Stomach (tissue), 9 donors: Measurements from ENCODE around the gene FAM187B. TPM values are rescaled to one million over a fixed set of nuclear protein-coding genes. Genes with fewer than 3 reads are reported as not detected.
A peak's percentile ranks its signal among the peaks of the same experiment; 100 is the strongest.

Experiments
- DNase-seq, 2 donors: peaks; one replicate each; pipeline versions ENCODE4 v3.0.0 to v3.0.0-alpha.2; 2013 to 2019
- H3K27ac ChIP-seq, 5 donors: fragments of 200-600 bp in 4 of 5; sonication (generic) in 4 of 5; one replicate each; pipeline ENCODE4 v1.5.1; 2013 to 2019; ENCODE audit warnings: mild to moderate bottlenecking in 1 of 5, moderate library complexity in 1 of 5
- H3K27me3 ChIP-seq, 3 donors: fragments of 200-600 bp; sonication (generic); one replicate each; pipeline ENCODE4 v1.5.1; 2017 to 2019; ENCODE audit warnings: mixed run types in 1 of 3
- H3K36me3 ChIP-seq, 4 donors: fragments of 200-600 bp; sonication (generic); 1 replicate in 3 of 4; 2 replicates in 1 of 4; pipeline ENCODE4 v1.5.1; 2016 to 2019
- H3K4me1 ChIP-seq, 4 donors: fragments of 200-600 bp; sonication (generic); one replicate each; pipeline ENCODE4 v1.5.1; 2016 to 2019
- H3K4me3 ChIP-seq, 4 donors: fragments of 200-600 bp; sonication (generic) in 3 of 4; one replicate each; pipeline ENCODE4 v1.5.1; 2016 to 2019; ENCODE audit warnings: mild to moderate bottlenecking in 1 of 4
- H3K9me3 ChIP-seq, 4 donors: fragments of 200-600 bp; sonication (generic); one replicate each; pipeline ENCODE4 v1.5.1; 2016 to 2019
- EP300 ChIP-seq: sonication (generic); formaldehyde crosslinking; IDR thresholded peaks from one replicate; pipeline ENCODE4 v1.6.1; 2017; ENCODE audit warnings: antibody characterized with exemption
- POLR2A ChIP-seq, 4 donors: fragments of 450-650 bp; IDR thresholded peaks; one replicate each; pipeline ENCODE4 v1.6.1; 2016; ENCODE audit warnings: antibody characterized with exemption in 4 of 4, control low read depth in 2 of 4, mild to moderate bottlenecking in 1 of 4, moderate library complexity in 1 of 4
- POLR2AphosphoS5 ChIP-seq, 3 donors: sonication (generic); formaldehyde crosslinking; IDR thresholded peaks; one replicate each; pipeline ENCODE4 v1.6.1; 2016; ENCODE audit warnings: antibody characterized with exemption in 3 of 3
- WGBS, 5 donors: extraction: QIAGEN DNeasy Blood & Tissue Kit in 3 of 5; methylation state at CpG; one replicate each; pipeline versions ENCODE4 v1.1.5 to v1.1.7; 2013 to 2018; 5-methylcytosine and 5-hydroxymethylcytosine counted together
- intact Hi-C: fragments of 100-400 bp; cut with DNase I; formaldehyde crosslinking; loops from one replicate; pipeline ENCODE4 v1.15.1; 2023; ENCODE audit warnings: low total_unique reads
- polyA plus RNA-seq, 3 donors: library from polyadenylated mRNA; stranded (reverse); fragments of 200-250 nt; gene quantifications; one replicate each; pipeline ENCODE4 v1.2.3, GENCODE V29; 2013
- total RNA-seq, 5 donors: library from RNA; depleted of rRNA; stranded (reverse); fragments of >200 nt; gene quantifications; one replicate each; pipeline versions ENCODE4 v1.1.0 to v1.2.3, GENCODE V29; 2014 to 2016
- TF ChIP-seq, protein P1 (sequence below), 7 experiments: fragments of 450-650 bp in 4 of 7; fragments of 200-600 bp in 3 of 7; sonication (generic) in 3 of 7; IDR thresholded peaks; one replicate each; pipeline ENCODE4 v1.5.1; 2016 to 2019; ENCODE audit warnings: antibody characterized with exemption in 7 of 7, control low read depth in 2 of 7, mild to moderate bottlenecking in 1 of 7
- donor health status: healthy with polysubstance abuse.
- donor health status: Bipolar disorder and iron deficiency.
- donor health status: healthy.

The FAM187B gene
- total and polyA plus RNA-seq, 8 donors, result 0.25 TPM; not detected in 7

GRCh38 chr19:35236638-35237400 is 8.3 kb upstream of the FAM187B start:
- H3K4me1 ChIP-seq, result no peaks in the 10 kb centered on the region
- H3K4me3 ChIP-seq, result no peak overlapping the region
- no peak for TF ChIP-seq POLR2AphosphoS5 (IDR thresholded peaks at IDR 0.05)
- TF ChIP-seq, protein P1, sequence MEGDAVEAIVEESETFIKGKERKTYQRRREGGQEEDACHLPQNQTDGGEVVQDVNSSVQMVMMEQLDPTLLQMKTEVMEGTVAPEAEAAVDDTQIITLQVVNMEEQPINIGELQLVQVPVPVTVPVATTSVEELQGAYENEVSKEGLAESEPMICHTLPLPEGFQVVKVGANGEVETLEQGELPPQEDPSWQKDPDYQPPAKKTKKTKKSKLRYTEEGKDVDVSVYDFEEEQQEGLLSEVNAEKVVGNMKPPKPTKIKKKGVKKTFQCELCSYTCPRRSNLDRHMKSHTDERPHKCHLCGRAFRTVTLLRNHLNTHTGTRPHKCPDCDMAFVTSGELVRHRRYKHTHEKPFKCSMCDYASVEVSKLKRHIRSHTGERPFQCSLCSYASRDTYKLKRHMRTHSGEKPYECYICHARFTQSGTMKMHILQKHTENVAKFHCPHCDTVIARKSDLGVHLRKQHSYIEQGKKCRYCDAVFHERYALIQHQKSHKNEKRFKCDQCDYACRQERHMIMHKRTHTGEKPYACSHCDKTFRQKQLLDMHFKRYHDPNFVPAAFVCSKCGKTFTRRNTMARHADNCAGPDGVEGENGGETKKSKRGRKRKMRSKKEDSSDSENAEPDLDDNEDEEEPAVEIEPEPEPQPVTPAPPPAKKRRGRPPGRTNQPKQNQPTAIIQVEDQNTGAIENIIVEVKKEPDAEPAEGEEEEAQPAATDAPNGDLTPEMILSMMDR (IDR thresholded peaks at IDR 0.05), result peak in 2 of 7 experiments; percentile 16 to 34
- no peak for TF ChIP-seq POLR2A (IDR thresholded peaks at IDR 0.05)
- no peaks in the 10 kb centered on the region for H3K27me3 ChIP-seq
- DNase-seq, result no peak
- WGBS, 5 donors, result 76 to 79% (median 77%) methylated on average over 6 of the region's 6 CpGs
- no peaks in the 10 kb centered on the region for H3K9me3 ChIP-seq
- H3K27ac ChIP-seq, result no peak overlapping the region
- H3K36me3 ChIP-seq, result no peaks in the 10 kb centered on the region
- intact Hi-C loops, result no loop called here

DNA sequence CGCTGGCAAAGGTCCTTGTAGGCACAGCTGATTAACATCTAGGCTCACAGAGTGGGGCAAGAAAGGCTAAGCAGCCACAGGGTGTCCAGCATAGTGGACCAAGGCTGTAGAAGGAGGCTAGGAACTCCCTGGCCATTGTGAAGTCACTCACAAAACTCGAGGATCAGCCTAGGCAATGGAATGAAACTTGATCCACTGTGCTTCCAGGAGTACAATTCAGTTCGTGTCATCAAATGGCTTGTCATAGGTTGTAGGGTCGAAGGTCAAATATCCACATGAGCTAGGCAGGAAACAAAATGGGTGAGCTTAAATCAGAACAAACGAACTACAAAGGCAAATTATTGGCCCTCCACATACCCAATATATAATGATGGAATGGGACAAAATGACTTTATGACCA is 4.4 kb upstream of the FAM187B start:
- 64 to 69% (median 66%) methylated on average over 5 of the region's 5 CpGs for WGBS, 5 donors
- no peaks in the 10 kb centered on the region for H3K36me3 ChIP-seq
- no peak overlapping the region for H3K27ac ChIP-seq
- no peak for TF ChIP-seq POLR2AphosphoS5 (IDR thresholded peaks at IDR 0.05)
- no peak for TF ChIP-seq EP300
- TF ChIP-seq, protein P1 (IDR thresholded peaks at IDR 0.05), result no peak
- TF ChIP-seq POLR2A (IDR thresholded peaks at IDR 0.05), result no peak
- H3K9me3 ChIP-seq, result no peaks in the 10 kb centered on the region
- no peaks in the 10 kb centered on the region for H3K4me1 ChIP-seq
- intact Hi-C loops, result no loop called here
- no peaks in the 10 kb centered on the region for H3K27me3 ChIP-seq
- H3K4me3 ChIP-seq, result no peak overlapping the region
- DNase-seq, result no peak

- TF ChIP-seq POLR2A (IDR thresholded peaks at IDR 0.05), result no peak
- TF ChIP-seq, protein P1 (IDR thresholded peaks at IDR 0.05), result no peak
- TF ChIP-seq EP300, result no peak
- TF ChIP-seq POLR2AphosphoS5 (IDR thresholded peaks at IDR 0.05), result no peak
- WGBS, 5 donors, result 84 to 91% (median 90%) methylated on average over 14 of the region's 14 CpGs
- H3K27me3 ChIP-seq, result no peaks in the 10 kb centered on the region
- H3K36me3 ChIP-seq, result no peaks in the 10 kb centered on the region
- H3K4me1 ChIP-seq, result no peaks in the 10 kb centered on the region
- H3K4me3 ChIP-seq, result no peak overlapping the region
- DNase-seq, result no peak
- H3K9me3 ChIP-seq, result no peaks in the 10 kb centered on the region
- no peak overlapping the region for H3K27ac ChIP-seq
- intact Hi-C loops, result no loop called here
These were observed 3.6 kb upstream of the FAM187B start for GRCh38 chr19:35231956-35232645.

- no peaks in the 10 kb centered on the region for H3K9me3 ChIP-seq
- H3K4me1 ChIP-seq, result peaks cover 0 to 12% (median 4%) of the 10 kb centered on the region in 4 donors
- DNase-seq, result no peak
- H3K27ac ChIP-seq, result no peak overlapping the region
- H3K27me3 ChIP-seq, result peaks cover 0 to 4% (median 0%) of the 10 kb centered on the region in 3 donors
- no peak overlapping the region for H3K4me3 ChIP-seq
- WGBS, 5 donors, result 90 to 95% (median 95%) methylated on average over 8 of the region's 8 CpGs
- intact Hi-C loops, result no loop called here
- TF ChIP-seq, protein P1 (IDR thresholded peaks at IDR 0.05), result no peak
- TF ChIP-seq EP300, result no peak
- H3K36me3 ChIP-seq, result no peaks in the 10 kb centered on the region
These were observed 1.1 kb upstream of the FAM187B start for GRCh38 chr19:35229601-35230000.
